HG02852 (cell line): ENCODE measurements around the gene PDSS2.
"Not testable (repeated sequence)": the region's sequence is repeated elsewhere in the genome, so short reads cannot be mapped to it uniquely, and the experiment has no call there.

Experiments used
- ATAC-seq: cut with Tn5 transposase; IDR thresholded peaks from one replicate; pipeline ENCODE4 v1.9.1; 2021; ENCODE audit warnings: mild to moderate bottlenecking, moderate library complexity; ENCODE audit not compliant: unreplicated experiment

Gene PDSS2

DNA sequence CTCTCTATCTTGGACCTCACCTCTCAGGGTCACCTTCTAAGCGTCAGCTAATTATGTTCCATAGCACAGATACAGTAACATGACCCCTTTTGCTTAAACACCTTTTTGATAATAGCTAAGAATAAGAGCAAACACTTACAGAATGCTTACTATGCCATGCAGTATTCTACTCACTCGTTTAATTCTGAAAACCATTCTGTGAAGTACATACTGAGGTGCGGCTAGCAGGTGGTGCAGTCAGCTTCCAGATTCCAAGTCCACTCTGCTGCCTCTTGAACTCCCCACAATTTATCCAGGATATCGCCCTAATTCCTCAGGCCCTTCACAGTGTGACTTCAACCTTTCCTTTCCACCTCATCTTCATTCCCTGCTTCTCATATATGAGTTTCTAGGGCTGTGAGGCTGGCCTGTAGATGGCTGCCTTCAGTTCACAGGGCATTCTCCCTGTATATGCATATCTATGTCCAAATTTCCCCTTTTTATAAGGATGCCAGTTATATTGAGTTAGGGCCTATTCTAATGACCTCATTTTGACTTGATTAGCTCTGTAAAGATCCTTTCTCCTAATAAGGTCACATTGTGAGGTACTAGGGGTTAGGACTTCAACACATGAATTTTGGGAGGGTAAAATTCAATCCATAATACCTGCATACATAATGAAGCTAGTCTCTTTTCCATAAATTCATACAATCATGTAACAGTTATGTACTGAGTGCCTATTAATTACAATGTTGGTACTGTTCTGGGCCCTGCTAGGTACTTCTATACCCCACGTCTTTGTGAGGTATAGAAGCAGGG is 130.1 kb downstream of the PDSS2 start:
- no peak for ATAC-seq

- no peak for ATAC-seq
These were observed 131.3 kb downstream of the PDSS2 start for GRCh38 chr6:107328081-107328480.

- ATAC-seq = no peak
These were observed 136.1 kb downstream of the PDSS2 start for GRCh38 chr6:107323133-107323785.

DNA sequence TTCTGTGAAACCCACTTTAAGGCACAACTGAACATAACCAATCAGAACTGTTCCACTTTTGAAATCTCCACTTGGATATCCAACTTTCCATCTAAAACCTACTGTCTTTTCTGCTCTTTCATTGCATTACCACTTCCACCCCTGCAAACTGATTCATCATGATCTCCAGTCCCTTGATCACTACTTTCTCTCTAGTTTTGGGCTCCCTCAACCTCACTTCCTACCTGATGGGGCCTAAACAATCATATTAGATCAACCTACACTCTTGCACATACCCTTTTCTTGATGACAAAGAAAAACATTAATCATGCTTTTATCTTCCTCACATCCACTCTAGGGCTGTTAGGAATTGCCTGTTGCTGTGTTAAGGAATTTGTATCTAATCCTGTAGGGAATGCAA is 137.6 kb downstream of the PDSS2 start:
- no peak for ATAC-seq

DNA sequence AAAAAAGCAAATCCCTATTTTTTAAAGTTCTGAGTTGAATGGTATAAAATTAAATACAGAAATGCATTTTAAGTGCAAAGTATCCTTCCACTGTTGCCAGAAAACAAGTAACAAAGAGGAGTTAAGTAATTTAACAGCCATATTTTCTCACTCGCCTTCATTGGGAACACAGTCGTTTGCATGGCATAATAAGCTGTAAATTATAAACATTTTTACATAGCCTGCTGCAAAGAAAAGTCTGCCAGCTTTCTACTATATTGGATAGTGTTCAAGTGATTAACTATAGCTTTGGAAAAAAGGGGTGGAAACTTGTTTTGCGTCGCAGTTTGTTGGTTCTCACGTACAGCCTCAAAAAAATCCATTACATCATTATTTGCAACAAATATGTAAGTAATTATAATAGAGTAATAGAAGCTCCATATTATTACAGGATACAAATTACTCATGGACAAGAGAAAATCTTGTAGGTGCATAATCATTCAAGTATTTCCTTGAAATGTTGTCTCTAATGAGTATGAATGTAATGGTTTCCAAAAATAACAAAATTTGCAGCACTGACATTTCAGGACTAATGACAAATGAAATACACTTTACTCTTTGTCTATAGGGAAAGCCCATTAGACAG is 139.3 kb downstream of the PDSS2 start:
- ATAC-seq = no peak

DNA sequence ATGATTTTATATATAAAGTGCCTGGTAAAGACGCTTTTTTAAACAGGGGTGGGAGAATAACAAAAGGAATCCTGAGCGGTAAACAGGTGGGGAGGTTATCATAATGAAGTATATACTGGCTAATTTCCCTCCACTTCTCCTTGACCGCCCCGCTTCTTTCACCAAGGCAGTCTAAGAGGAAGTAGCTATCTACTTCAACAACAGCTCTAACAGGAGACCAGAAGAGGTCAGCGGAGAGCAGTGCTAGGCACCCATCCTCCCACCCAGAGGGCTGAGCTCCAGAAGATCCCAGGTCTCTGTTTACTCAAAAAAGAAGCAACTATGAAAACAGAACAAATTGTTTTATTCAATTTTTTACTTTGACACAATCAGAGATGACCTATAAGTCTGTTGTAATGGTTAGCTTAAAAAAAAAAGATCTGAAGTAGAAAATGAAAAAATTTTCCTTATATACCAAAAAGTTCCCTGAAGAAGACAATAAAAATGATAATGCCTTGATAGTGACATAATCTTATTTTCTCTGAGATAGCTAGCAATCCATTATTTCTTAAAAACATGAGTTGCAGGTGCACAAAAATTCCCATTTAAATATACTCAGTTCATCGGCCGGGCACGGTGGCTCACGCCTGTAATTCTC is 141.1 kb downstream of the PDSS2 start:
- peak; percentile 86 for ATAC-seq

DNA sequence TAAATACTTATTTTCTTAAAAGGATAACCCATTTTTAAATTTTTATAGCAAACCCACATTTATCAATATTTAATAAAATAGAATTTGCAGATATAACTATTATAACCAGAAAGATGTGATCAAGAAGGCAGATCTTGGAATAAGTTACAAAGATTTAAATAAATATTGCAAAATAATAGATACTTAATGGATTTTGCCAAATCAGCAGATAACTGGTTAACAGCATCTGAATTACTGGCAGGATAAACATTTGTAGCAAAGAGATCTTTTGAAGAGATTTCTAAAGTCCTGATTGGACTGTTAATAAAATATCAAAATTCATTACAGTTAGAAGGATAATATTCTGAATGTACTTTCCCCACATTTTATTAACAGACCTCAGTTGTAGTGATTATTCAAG is 144.2 kb downstream of the PDSS2 start:
- no peak for ATAC-seq

GRCh38 chr6:107314531-107314939 is 144.8 kb downstream of the PDSS2 start:
- no peak for ATAC-seq

- ATAC-seq = no peak
These were observed 145.6 kb downstream of the PDSS2 start for GRCh38 chr6:107313776-107314175.

- ATAC-seq = no peak
These were observed 149.0 kb downstream of the PDSS2 start for GRCh38 chr6:107310362-107310761.

DNA sequence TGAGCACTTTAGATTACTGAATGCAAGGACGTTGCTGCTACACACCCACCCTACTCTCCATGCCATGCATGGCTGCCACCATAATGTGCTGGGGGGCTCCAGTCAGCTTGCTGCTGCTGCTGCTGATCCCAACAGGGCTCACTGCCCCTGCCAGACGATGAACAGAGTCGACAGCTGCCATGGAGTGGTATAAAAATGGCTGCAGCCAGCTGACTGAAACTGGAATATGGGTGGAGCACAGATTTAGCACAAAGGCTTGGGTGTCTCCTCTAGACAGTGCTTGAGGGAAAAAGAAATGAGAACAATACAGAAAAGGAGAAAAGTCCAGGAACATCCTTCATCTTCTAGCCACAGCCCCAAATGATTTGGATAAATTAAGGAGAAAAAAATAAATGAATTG is 150.7 kb downstream of the PDSS2 start:
- ATAC-seq = no peak

GRCh38 chr6:107305994-107306393 is 153.4 kb downstream of the PDSS2 start:
- not testable (repeated sequence) for ATAC-seq

GRCh38 chr6:107305391-107305790 is 154.0 kb downstream of the PDSS2 start:
- no peak for ATAC-seq

DNA sequence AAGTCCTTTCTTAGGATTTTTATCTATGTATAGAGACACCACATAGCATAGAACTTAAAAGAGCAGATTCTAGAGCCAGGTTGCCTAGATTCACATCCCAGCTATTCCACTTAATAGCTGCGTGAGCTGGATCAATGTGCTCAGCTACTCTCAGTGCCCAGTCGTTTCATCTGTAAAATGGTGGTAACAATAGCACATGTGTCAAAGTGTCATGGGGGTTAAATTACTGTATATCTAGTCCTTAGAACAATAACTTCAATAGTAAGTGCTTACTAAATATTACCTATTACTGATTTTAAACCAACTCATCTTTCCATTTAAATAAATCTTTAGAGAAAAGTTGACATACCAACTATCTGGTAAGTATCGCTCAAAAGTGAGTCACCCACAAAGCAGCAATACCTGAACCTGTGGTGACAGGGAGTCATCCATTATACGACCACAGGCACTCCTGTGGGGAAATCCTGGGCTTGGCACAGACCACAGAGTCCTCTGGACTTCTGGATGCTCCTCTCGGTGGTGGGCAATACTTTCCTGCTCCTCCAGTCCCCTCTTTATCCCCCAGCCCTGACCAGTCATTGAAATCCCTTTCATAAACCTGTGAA is 154.8 kb downstream of the PDSS2 start:
- ATAC-seq = no peak

- ATAC-seq = no peak
These were observed 166.0 kb downstream of the PDSS2 start for GRCh38 chr6:107293350-107293749.

DNA sequence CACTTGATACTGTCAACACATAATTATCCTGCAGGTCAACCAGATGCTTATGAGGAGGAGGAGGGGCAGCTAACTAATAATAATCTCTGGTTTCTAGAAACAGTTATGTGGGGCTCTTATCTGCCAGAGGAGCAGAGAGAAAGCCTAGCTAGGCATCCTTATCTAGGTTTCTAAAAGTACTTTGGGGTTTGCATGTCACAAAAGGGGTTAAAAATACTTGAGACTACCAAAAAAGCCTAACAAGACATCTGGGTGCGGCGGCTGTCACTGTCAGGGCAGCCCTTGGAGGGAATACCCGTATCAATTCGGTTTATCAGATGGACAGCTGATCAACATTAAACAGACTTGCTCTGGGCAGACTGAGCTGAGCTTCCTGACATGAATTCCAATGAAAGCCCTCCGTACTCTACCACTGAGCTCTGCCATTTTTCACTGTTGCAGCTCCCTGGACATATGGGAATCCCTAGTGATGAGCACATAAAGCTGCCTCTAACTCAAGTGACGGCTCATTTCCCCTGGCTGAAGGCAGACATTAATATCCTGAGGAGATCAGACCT is 166.6 kb downstream of the PDSS2 start:
- ATAC-seq = no peak

DNA sequence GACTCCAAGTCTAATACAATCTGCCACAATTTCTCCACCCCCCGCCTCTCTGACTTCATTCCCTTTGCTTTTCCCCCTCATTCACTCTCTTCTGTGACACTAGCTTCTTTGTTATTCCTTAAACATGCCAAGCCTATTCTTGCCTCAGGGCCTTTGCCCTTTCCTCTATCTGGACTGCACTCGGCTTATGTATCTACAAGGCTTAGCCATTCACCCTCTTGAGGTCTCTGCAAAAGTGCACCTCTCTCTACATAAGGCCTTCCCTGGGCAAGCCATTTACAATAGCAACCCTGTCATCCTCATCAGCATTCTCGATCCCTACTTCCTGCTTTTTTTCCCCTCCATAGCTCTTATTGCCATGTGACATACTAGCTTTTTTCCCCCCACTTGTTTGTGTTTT is 168.9 kb downstream of the PDSS2 start:
- no peak for ATAC-seq

DNA sequence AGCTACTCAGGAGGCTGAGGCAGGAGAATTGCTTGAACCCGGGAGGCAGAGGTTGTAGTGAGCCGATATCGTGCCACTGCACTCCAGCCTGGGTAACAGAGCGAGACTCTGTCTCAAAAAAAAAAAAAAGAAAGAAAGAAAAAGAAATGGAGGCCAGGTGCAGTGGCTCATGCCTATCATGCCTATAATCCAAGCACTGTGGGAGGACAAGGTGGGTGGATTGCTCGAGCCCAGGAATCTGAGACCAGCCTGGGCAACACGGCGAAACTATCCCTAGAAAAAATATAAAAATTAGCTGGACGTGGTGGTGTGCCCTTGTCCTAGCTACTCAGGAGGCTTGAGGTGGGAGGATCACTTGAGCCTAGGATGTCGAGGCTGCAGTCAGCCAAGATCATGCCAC is 170.1 kb downstream of the PDSS2 start:
- not testable (repeated sequence) for ATAC-seq

- not testable (repeated sequence) for ATAC-seq
These were observed 173.7 kb downstream of the PDSS2 start for GRCh38 chr6:107285683-107286082.

- no peak for ATAC-seq
These were observed 174.6 kb downstream of the PDSS2 start for GRCh38 chr6:107284805-107285204.

GRCh38 chr6:107280791-107281190 is 178.6 kb downstream of the PDSS2 start:
- ATAC-seq = no peak
